ENCODE measurements around the gene GPSM1.

GPSM1 gene
- total RNA-seq: 13.5 to 29.3 reads per million in 2 donors

GRCh38 chr9:136327304-136327974, at the start of gene GPSM1:
Gene GPSM1 (plus strand): TSS chr9:136327539. CDS start chr9:136327696, 157 bp downstream.
- DNase-seq: peak in 4 of 5 experiments; percentile 13 to 60 (median 18)

- no peak for DNase-seq
Measured at GRCh38 chr9:136277746-136278145, 49.6 kb upstream of the GPSM1 start.

GRCh38 chr9:136278221-136278620, 49.1 kb upstream of the GPSM1 start:
- DNase-seq: no peak

- no peak for DNase-seq
Measured at GRCh38 chr9:136278894-136279293, 48.4 kb upstream of the GPSM1 start.

GRCh38 chr9:136279471-136279870, 47.9 kb upstream of the GPSM1 start:
- DNase-seq: no peak

GRCh38 chr9:136280535-136281315, 46.6 kb upstream of the GPSM1 start:
- DNase-seq: no peak

GRCh38 chr9:136281421-136282271, 45.7 kb upstream of the GPSM1 start:
- DNase-seq: no peak

- DNase-seq: peak in 1 of 5 experiments; percentile 39
Measured at GRCh38 chr9:136282272-136282861, 45.0 kb upstream of the GPSM1 start.

- peak; percentile 21 to 67 (median 57) for DNase-seq
Measured at GRCh38 chr9:136283291-136284235, 43.8 kb upstream of the GPSM1 start.

GRCh38 chr9:136284311-136284710, 43.0 kb upstream of the GPSM1 start:
- DNase-seq: no peak

- DNase-seq: no peak
Measured at GRCh38 chr9:136284951-136285350, 42.4 kb upstream of the GPSM1 start.

- no peak for DNase-seq
Measured at GRCh38 chr9:136285501-136286358, 41.6 kb upstream of the GPSM1 start.

- DNase-seq: no peak
Measured at GRCh38 chr9:136286359-136286986, 40.9 kb upstream of the GPSM1 start.

- no peak for DNase-seq
Measured at GRCh38 chr9:136286987-136287379, 40.4 kb upstream of the GPSM1 start.

GRCh38 chr9:136287960-136288753, 39.2 kb upstream of the GPSM1 start:
- DNase-seq: no peak

GRCh38 chr9:136289651-136290507, 37.5 kb upstream of the GPSM1 start:
- DNase-seq: no peak

GRCh38 chr9:136290508-136291000, 36.8 kb upstream of the GPSM1 start:
- DNase-seq: no peak

Measured in T-helper 2 cell (primary cell).